Nucleus accumbens (tissue), 56 donors: ENCODE results near the gene SYNRG.
A peak's percentile ranks its signal among the peaks of the same experiment; 100 is the strongest.
"Not testable (repeated sequence)": the region's sequence is repeated elsewhere in the genome, so short reads cannot be mapped to it uniquely, and the experiment has no call there.

Experiments used
- DNase-seq, 56 donors: peaks; one replicate each; lab custom pipeline; 2025; lab: John Stamatoyannopoulos, UW

SYNRG gene

DNA sequence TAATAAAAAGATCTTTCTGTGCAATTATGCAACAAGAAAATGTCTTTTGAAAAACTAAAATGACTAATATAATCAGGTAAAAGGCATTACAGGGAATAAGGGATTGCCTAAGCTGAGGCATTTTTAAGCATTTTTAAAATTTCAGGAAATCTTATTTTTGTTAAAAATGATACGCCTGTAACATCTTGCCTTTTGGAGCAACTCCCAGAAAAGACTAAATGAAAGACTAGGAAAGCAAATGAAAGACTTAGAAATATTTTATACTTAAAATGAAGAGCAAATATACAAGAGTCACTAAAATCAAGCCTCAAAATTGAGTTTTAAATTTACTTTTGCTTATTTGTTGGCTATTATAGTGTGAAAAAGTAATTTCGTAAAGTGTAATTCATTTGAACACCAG lies 63.7 kb downstream of the SYNRG start:
- DNase-seq = no peak

DNA sequence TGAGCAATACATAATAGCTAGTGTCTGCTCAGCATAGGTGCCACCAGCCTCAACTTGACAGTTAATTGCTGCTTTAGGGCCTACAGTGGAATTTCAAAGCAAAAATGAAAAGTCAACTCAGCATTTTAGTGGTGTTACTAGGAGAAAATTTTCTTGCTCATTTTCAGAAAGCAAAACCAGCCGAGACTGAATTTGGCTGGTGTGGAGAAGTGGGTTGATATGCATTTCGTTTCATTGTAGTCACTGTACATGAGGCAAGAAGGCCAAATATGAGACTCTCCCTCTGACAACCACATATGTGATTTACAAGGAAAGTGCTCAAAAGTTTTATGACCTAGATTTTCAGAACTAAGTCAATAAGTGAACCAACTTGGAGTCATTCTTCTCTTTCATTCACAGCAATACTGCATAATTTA lies 65.6 kb downstream of the SYNRG start:
- DNase-seq = no peak

- DNase-seq = no peak
Measured at GRCh38 chr17:37541880-37542660, 67.1 kb downstream of the SYNRG start.

DNA sequence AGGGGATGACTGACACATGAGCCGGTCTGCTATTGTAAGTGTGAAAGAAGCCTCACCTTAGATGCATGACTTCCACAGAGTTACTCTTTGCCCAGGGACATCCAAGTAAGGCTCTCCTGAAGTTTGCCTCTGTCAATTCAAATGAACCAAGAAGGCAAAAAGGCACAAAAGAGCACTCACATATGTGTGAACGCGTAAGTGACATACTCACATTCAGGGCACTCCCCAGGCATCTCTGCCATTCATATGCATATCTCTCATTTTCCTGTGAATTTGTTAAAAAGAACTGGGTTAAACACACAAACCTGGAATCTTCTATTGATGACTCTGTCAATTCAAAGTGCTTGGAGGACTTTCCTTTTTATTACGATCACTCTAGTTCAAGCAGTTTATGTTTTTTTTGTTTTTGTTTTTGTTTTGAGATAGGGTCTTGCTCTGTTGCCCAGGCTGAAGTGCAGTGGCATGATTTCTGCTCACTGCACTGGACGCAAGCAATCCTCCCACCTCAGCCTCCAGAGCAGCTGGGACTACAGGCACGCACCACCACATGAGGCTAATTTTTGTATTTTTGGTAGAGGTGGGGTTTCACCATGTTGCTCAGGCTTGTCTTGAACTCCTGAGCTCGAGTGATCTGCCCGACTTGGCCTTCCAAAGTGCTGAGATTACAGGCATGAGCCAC lies 70.1 kb downstream of the SYNRG start:
- DNase-seq = no peak

DNA sequence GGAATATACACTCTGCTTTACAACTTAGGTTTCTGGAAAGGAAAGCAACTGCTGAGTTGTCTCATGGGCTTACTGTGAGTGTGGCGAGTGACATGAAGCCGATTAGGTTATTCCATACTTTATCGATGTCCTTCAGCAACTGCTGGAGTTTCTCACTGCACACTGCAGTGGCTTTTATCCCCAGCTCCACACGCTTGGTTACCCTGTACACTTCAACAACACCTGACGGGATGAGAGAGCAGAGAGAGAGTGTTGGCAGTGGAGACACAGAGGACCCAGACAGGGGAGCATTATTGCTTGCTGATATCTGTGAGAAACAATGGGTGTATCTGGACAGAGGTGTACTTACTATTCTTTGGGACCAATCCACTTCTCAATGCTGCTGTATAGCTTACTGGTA lies 73.3 kb downstream of the SYNRG start:
- no peak for DNase-seq

- no peak for DNase-seq
Measured at GRCh38 chr17:37532756-37533155, 76.5 kb downstream of the SYNRG start.

- DNase-seq = no peak
Measured at GRCh38 chr17:37530420-37530819, 78.8 kb downstream of the SYNRG start.

DNA sequence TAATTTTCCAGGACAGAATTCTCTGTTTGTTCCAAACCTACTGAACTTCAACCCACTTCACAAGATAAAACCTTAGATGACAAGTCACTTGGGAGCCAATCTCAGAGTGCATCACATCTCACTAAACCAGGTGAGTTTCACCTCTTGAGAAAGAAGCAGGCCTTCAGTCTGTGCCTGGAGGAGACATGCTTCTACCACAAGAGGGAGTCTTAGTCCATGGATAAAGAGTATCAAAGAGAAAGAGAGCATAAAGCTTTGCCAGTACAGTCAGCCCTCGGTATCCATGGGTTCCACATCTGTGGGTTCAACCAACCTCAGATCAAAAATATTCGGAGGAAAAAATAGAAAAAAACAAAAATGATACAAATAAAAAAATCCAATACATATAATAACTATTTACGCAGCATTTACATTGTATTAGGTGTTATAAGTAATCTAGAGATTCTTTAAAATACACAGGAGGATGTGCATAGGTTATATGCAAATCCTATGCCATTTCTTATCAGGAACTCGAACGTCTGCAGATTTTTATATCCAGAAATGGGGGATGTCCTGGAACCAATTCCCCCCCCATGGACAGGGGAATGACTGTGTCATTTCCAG lies 81.9 kb downstream of the SYNRG start:
- peak in 4 of 56 donors; percentile 9 to 27 (median 23) for DNase-seq

GRCh38 chr17:37523715-37524219 lies 85.5 kb downstream of the SYNRG start:
- DNase-seq = no peak

GRCh38 chr17:37521821-37522220 lies 87.4 kb downstream of the SYNRG start:
- DNase-seq = no peak

DNA sequence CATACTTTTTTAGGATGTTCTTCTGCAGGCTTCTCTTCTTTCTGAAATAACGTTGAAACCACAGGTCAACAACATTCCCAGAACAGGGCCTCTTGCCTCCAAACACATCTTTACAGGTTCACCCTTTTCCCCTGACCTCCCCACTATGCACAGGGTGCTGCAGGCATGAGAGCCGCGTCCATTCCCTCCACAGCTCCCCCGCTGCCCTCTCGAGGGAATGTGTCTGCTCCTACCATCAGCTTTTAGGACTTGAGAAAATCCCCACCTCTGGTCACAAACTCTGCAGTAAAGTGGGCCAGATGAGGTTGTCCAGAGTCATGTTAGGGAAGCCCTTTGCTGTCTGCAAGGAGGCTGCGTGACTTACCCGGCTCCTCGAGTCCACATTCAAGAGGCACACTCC lies 89.0 kb downstream of the SYNRG start:
- DNase-seq = no peak

GRCh38 chr17:37519251-37519985 lies 89.8 kb downstream of the SYNRG start:
- no peak for DNase-seq

DNA sequence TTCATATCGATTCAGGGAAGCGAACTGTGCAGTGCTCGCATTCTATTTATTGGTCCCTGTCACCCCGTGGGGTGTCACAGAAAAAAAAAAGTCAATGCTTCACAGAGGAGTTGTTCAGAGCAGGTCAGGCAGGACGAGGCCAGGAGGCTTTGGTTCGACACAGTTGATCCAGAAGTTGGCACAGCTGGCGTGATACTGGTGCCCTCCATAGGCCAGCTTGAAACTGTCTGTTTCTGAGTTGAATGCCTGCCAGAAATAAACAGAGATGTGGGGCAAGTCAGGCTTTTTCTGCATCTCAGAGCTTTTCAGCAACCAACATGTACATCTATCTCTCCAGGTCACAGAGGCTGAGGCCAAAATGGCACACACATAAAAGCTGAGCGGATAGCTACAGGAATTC lies 90.4 kb downstream of the SYNRG start:
- DNase-seq = peak in 2 of 56 donors; percentile 3 to 20

GRCh38 chr17:37517881-37518280 lies 91.3 kb downstream of the SYNRG start:
- DNase-seq = no peak

GRCh38 chr17:37516127-37516571 lies 93.1 kb downstream of the SYNRG start:
- DNase-seq = peak in 7 of 56 donors; percentile 1 to 63 (median 23)

GRCh38 chr17:37513711-37514110 lies 95.5 kb downstream of the SYNRG start:
- no peak for DNase-seq

- DNase-seq = peak in 5 of 56 donors; percentile 13 to 40 (median 18)
Measured at GRCh38 chr17:37512442-37513068, 96.7 kb downstream of the SYNRG start.

GRCh38 chr17:37511642-37512041 lies 97.6 kb downstream of the SYNRG start:
- DNase-seq = not testable (repeated sequence)

- no peak for DNase-seq
Measured at GRCh38 chr17:37510056-37510455, 99.2 kb downstream of the SYNRG start.

DNA sequence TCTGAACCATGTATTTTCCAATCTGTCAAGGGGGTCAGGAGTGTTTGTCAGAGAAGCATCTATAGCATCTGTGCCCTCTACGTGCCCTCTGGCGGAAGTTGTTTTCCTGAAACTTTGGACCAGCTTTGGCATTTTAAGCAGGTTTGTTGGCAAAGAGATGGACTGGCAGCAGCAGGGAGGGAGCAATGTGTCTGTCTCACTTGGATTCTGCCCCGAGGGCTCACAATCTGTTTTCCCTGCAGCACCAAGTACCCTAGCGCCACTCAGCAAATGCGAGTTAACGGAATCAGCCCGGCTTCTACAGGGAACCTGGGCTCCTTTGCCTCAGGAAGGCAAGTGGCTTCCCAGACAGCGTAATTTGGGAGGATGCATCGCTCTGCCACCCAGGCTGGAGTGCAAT lies 102.1 kb downstream of the SYNRG start:
- DNase-seq = peak in 1 of 56 donors; percentile 31
